COLO668 (cell line): ENCODE measurements around the gene CPNE7.

ENCODE experiments used
- DNase-seq: peaks from one replicate; lab custom pipeline; 2025; ENCODE audit not compliant: unreplicated experiment; lab: John Stamatoyannopoulos, UW

The CPNE7 gene

DNA sequence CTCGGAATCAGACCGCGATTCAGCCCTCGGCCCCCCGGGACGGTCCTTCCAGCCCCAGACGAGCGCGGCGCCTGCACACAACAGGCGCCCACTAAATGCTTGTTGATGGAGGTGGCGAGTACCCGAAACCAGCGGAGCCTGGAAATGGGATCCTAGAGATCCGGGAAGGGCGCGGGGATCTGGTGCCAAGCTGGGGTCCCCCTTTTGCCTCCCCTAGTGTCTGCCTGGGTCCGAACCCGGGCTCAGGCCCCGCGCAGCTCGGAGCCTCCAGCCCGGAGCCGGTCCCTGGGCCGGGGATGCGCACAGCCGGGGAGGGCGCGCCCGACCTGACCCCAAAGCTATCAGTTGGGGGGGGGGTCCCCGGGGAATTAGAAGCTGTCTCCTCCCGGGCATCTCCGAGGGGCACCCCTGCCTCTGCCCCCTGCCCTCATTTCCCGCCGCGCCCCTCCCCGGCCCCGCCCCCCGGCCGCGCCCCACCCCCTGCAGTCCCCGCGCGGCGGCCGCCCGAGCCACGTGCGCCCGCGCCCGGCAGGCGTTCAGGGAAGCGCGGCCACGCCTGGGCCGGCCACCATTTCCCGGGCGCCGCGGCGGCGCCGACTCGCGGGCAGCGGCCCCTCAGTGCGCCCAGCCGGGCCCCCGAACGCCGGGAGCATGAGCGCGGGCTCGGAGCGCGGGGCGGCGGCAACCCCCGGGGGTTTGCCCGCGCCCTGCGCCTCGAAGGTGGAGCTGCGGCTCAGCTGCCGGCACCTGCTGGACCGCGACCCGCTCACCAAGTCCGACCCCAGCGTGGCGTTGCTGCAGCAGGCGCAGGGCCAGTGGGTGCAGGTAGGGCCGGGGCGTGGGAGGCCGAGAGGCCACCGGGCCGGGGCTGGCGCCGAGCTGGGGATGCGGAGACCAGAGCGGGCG lies at the start of gene CPNE7:
Gene CPNE7, plus strand, starts transcription at position 512 of the 906 bp plus-strand sequence. Its CDS starts 140 bp downstream, at position 652.
- peak; percentile 33 for DNase-seq

GRCh38 chr16:89529097-89529496 lies 46.5 kb upstream of the CPNE7 start:
- no peak for DNase-seq

GRCh38 chr16:89530401-89531381 lies 44.9 kb upstream of the CPNE7 start:
- DNase-seq: no peak

- no peak for DNase-seq
Observed at GRCh38 chr16:89531821-89532526, 43.6 kb upstream of the CPNE7 start.

- DNase-seq: no peak
Observed at GRCh38 chr16:89534252-89534756, 41.3 kb upstream of the CPNE7 start.

GRCh38 chr16:89536371-89536770 lies 39.2 kb upstream of the CPNE7 start:
- DNase-seq: no peak

- no peak for DNase-seq
Observed at GRCh38 chr16:89536886-89537548, 38.5 kb upstream of the CPNE7 start.

DNA sequence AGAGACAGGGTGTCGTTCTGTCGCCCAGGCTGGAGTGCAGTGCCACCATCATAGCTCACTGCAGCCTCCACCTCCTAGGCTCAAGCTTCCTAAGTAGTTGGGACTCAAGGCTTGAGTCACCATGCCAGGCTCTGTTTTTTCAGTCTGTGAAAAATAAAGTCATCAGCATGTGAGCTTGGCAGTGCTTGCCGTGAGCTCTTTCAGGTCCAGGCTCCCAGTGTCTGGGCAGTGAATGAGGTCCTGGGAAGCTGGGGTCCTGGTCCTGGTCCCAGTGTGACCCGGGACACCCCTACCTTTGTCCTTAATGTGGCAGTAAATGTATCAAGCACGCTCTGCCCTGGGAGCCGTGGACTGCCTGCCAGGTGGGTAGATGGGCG lies 38.0 kb upstream of the CPNE7 start:
- no peak for DNase-seq

DNA sequence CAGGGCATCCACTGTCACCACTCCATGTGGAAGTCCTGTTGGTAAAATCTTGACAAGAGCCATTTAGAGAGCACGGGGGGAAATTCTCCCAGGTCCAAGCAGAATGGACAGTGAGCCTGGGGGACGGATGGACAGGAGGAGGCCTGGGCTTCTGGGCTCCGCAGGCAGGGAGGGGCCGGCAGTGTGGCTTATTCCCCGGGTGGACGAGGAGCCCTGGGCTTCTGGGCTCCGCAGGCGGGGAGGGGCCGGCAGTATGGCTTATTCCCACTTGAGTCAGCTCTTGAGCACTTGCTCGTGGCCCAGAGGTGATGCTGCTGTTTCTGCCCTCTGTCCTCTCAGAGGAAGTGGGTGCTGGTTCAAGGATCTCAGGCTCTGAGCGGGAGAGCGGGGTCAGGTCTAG lies 37.3 kb upstream of the CPNE7 start:
- no peak for DNase-seq

DNA sequence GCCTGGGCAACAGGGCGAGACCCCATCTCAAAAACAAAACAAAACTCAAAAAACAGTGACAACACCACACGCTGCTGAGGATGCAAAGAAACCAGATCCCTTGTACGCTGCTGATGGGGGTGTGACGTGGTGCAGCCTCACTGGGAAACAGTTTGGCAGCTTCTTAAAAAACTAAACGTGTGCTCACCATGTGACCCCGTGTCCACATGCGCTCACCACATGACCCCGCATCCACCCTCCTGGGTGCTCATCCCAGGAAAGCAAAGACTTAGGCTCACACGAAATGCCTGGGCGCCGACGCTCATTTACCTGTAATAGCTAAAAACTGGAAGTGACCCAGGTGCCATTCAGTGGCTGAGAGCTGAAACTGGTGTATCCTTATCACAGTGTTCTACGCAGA lies 35.0 kb upstream of the CPNE7 start:
- DNase-seq: no peak

- no peak for DNase-seq
Observed at GRCh38 chr16:89541792-89542191, 33.8 kb upstream of the CPNE7 start.

DNA sequence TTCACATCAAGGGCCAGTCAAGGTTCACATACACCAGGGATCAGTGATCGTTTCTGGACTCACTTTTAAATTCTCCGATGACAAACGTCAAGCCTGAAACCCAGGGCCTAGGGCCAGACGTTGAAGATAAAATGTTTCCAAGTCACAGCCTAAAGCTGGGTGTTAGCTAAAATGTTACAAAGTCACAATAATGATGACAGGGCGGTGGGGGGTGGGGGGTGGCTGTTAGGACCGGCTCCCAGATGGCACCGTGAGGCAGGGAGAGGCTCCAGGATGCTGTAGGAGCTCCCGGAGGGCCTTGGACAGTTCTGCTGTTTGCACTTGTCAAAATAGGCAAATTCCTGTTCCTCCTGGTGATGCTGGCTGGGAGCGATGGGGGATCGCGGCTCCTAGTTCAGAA lies 31.4 kb upstream of the CPNE7 start:
- DNase-seq: no peak

GRCh38 chr16:89544713-89545043 lies 30.9 kb upstream of the CPNE7 start:
- no peak for DNase-seq

DNA sequence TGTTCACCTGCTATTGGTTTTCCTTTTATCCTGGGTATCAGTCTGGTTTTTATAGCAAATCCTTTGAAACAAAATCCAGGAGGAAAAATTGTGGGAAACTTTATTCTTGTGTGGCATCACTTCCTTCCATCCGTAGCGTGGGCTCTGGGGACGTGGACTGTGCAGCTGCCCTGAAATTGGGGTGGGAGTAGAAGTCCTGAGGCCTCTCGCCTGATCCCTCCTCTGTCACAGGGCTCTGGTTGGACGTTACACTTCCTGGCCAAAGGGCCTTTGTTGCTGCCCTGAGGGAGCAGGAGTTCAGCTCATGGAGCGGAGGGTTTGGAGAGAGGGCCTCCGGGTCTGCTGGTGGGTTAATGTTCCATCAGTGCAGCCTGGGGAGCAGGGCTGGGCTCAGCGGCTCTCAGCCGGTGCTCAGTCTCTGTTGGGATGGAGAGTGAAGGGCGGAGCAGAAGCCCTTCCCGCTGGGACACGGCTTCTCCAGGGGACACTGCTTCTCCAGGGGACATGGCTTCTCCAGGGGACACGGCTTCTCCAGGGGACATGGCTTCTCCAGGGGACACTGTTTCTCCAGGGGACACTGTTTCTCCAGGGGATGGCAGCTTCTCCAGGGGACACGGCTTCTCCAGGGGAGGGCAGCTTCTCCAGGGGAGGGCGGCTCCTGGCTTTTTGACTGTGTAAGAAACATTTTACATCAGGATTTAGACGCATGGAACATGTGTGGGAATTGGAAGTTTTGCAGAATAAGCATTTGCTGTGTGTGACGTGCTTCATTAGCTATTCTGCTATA lies 30.3 kb upstream of the CPNE7 start:
- DNase-seq: no peak

DNA sequence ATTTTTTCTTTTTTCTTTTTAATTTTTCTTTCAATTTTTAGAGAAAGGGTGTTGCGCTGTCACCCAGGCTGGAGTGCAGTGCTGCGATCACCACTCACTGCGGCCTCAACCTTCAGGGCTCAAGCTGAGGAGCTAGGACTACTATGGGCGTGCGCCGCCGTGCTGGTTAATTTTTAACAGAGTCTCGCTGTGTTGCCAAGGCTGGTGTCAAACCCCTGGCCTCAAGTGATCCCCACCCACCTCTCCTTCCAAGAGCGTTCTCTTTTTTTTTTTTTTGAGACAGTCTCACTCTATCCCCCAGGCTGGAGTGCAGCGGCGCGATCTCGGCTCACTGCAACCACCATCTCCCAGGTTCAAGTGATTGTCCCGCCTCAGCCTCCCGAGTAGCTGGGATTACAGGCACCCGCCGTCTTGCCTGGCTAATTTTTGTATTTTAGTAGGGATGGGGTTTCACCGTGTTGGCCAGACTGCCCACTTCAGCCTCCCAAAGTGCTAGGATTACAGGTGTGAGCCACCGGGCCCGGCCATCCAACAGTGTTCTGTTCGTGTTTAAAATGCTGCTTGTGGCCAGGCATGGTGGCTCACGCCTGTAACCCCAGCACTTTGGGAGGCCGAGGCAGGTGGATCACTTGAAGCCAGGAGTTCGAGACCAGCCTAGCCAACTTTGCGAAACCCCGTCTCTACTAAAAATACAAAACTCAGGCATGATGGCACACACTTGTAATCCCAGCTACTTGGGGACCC lies 29.6 kb upstream of the CPNE7 start:
- DNase-seq: peak; percentile 84

GRCh38 chr16:89546781-89547180 lies 28.8 kb upstream of the CPNE7 start:
- DNase-seq: no peak

GRCh38 chr16:89547291-89547690 lies 28.3 kb upstream of the CPNE7 start:
- no peak for DNase-seq

DNA sequence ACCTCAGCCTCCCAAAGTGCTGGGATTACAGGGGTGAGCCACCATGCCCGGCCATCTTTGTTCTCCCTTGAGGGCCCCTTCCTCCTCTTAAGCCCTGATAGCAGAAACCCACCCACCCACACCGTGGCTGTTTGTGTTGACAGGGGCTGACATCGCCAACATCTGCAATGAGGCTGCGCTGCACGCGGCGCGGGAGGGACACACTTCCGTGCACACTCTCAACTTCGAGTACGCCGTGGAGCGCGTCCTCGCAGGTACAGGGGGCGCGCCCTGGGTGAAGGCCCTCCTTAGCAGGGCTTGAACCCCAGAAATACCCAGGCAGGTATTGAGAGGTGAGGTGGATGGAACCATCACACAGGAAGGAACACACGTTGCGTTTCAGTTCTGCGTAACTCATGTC lies 27.7 kb upstream of the CPNE7 start:
- no peak for DNase-seq
